Measurements from ENCODE around the gene ZNF816.
A peak's percentile ranks its signal among the peaks of the same experiment; 100 is the strongest.

ZNF816 gene

GRCh38 chr19:52963247-52963618 is 552 bp upstream of the ZNF816 start:
- Histone ChIP-seq H3K9ac (ENCODE audit: low read length in 5 of 5) (peak overlapping the region in 4 of 5 donors; percentile 56 to 78 (median 66)), H3K4me3 (ENCODE audit: low read depth in 1 of 5, low read length in 5 of 5) (peak overlapping the region; percentile 84 to 92 (median 90)), H3K27ac (ENCODE audit: low read depth, low read length) (peak overlapping the region; percentile 73)

GRCh38 chr19:52961981-52962380 is 700 bp downstream of the ZNF816 start:
- Histone ChIP-seq H3K9me3 (ENCODE audit: control insufficient read depth in 5 of 5, low read length in 5 of 5) (peaks cover 0 to 30% (median 6%) of the 10 kb centered on the region in 5 donors), H3K9ac (ENCODE audit: low read length in 5 of 5) (peak overlapping the region; percentile 48 to 80 (median 73)), H3K27me3 (ENCODE audit: control insufficient read depth in 5 of 5, insufficient read depth in 4 of 5, low read length in 5 of 5) (no peaks in the 10 kb centered on the region), H3K27ac (ENCODE audit: low read depth, low read length) (peak overlapping the region; percentile 73), H3K4me3 (ENCODE audit: low read depth in 1 of 5, low read length in 5 of 5) (peak overlapping the region; percentile 84 to 93 (median 90)), H3K36me3 (ENCODE audit: control insufficient read depth in 5 of 5, insufficient read depth in 5 of 5, low read length in 5 of 5) (peaks cover 0 to 8% (median 7%) of the 10 kb centered on the region in 5 donors), H3K4me1 (ENCODE audit: control insufficient read depth in 5 of 5, insufficient read depth in 5 of 5, low read length in 5 of 5) (peaks cover 1 to 21% (median 19%) of the 10 kb centered on the region in 5 donors)

More at GRCh38 chr19:52963247-52963618, 552 bp upstream of the ZNF816 start:
- H3K4me1 ChIP-seq (ENCODE audit: control insufficient read depth in 5 of 5, insufficient read depth in 5 of 5, low read length in 5 of 5): peaks cover 1 to 21% (median 19%) of the 10 kb centered on the region in 5 donors
- peaks cover 0 to 5% (median 4%) of the 10 kb centered on the region in 5 donors for H3K36me3 ChIP-seq (ENCODE audit: control insufficient read depth in 5 of 5, insufficient read depth in 5 of 5, low read length in 5 of 5)
- peaks cover 0 to 17% (median 7%) of the 10 kb centered on the region in 5 donors for H3K9me3 ChIP-seq (ENCODE audit: control insufficient read depth in 5 of 5, low read length in 5 of 5)
- no peaks in the 10 kb centered on the region for H3K27me3 ChIP-seq (ENCODE audit: control insufficient read depth in 5 of 5, insufficient read depth in 4 of 5, low read length in 5 of 5)

DNA sequence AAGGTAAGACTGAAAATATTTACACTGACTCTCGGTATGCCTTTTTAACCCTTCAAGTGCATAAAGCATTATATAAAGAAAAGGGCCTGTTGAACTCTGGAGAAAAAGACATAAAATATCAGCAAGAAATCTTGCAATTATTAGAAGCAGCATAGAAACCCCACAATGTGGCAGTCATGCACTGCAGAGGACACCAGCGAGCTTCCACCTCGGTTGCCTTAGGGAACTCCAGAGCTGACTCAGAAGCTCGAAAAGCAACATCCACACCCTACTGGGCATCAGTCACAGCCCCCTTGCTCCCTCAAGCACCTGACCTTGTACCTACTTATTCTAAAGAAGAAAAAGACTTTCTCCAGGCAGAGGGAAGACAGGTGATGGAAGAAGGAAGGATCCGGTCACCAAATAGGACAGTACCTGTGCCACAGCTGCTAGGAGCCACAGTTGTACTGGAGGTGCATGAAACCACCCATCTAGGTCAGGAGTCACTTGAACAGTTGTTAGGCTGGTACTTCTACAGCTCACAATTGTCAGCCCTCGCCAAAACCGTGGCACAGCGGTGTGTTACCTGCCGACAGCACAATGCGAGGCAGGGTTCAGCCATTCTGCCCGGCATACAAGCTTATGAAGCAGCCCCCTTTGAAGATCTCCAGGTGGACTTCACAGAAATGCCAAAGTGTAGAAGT is 2.9 kb downstream of the ZNF816 start:
- H3K27ac ChIP-seq (ENCODE audit: low read depth, low read length): no peak overlapping the region
- H3K4me1 ChIP-seq (ENCODE audit: control insufficient read depth in 5 of 5, insufficient read depth in 5 of 5, low read length in 5 of 5): peaks cover 1 to 21% (median 19%) of the 10 kb centered on the region in 5 donors
- H3K4me3 ChIP-seq (ENCODE audit: low read depth in 1 of 5, low read length in 5 of 5): no peak overlapping the region
- H3K27me3 ChIP-seq (ENCODE audit: control insufficient read depth in 5 of 5, insufficient read depth in 4 of 5, low read length in 5 of 5): no peaks in the 10 kb centered on the region
- no peak overlapping the region for H3K9ac ChIP-seq (ENCODE audit: low read length in 5 of 5)
- H3K36me3 ChIP-seq (ENCODE audit: control insufficient read depth in 5 of 5, insufficient read depth in 5 of 5, low read length in 5 of 5): peaks cover 7 to 29% (median 27%) of the 10 kb centered on the region in 5 donors
- peaks cover 0 to 47% (median 12%) of the 10 kb centered on the region in 5 donors for H3K9me3 ChIP-seq (ENCODE audit: control insufficient read depth in 5 of 5, low read length in 5 of 5)

- H3K9me3 ChIP-seq (ENCODE audit: control insufficient read depth in 5 of 5, low read length in 5 of 5): peaks cover 0 to 50% (median 15%) of the 10 kb centered on the region in 5 donors
- peaks cover 8 to 42% (median 38%) of the 10 kb centered on the region in 5 donors for H3K36me3 ChIP-seq (ENCODE audit: control insufficient read depth in 5 of 5, insufficient read depth in 5 of 5, low read length in 5 of 5)
- H3K27me3 ChIP-seq (ENCODE audit: control insufficient read depth in 5 of 5, insufficient read depth in 4 of 5, low read length in 5 of 5): no peaks in the 10 kb centered on the region
- H3K9ac ChIP-seq (ENCODE audit: low read length in 5 of 5): no peak overlapping the region
- H3K4me3 ChIP-seq (ENCODE audit: low read depth in 1 of 5, low read length in 5 of 5): peak overlapping the region in 2 of 5 donors; percentile 23 to 29
- peaks cover 0 to 13% (median 12%) of the 10 kb centered on the region in 5 donors for H3K4me1 ChIP-seq (ENCODE audit: control insufficient read depth in 5 of 5, insufficient read depth in 5 of 5, low read length in 5 of 5)
- no peak overlapping the region for H3K27ac ChIP-seq (ENCODE audit: low read depth, low read length)
Measured at GRCh38 chr19:52957591-52957990, 5.1 kb downstream of the ZNF816 start.

- H3K9ac ChIP-seq (ENCODE audit: low read length in 5 of 5): no peak overlapping the region
- H3K9me3 ChIP-seq (ENCODE audit: control insufficient read depth in 5 of 5, low read length in 5 of 5): peaks cover 0 to 56% (median 20%) of the 10 kb centered on the region in 5 donors
- H3K36me3 ChIP-seq (ENCODE audit: control insufficient read depth in 5 of 5, insufficient read depth in 5 of 5, low read length in 5 of 5): peaks cover 14 to 49% (median 44%) of the 10 kb centered on the region in 5 donors
- no peaks in the 10 kb centered on the region for H3K27me3 ChIP-seq (ENCODE audit: control insufficient read depth in 5 of 5, insufficient read depth in 4 of 5, low read length in 5 of 5)
- peak overlapping the region in 2 of 5 donors; percentile 23 to 29 for H3K4me3 ChIP-seq (ENCODE audit: low read depth in 1 of 5, low read length in 5 of 5)
- H3K27ac ChIP-seq (ENCODE audit: low read depth, low read length): no peak overlapping the region
- peaks cover 0 to 7% (median 6%) of the 10 kb centered on the region in 5 donors for H3K4me1 ChIP-seq (ENCODE audit: control insufficient read depth in 5 of 5, insufficient read depth in 5 of 5, low read length in 5 of 5)
Measured at GRCh38 chr19:52956917-52957316, 5.8 kb downstream of the ZNF816 start.

GRCh38 chr19:52949422-52949821 is 13.3 kb downstream of the ZNF816 start:
- no peaks in the 10 kb centered on the region for H3K27me3 ChIP-seq (ENCODE audit: control insufficient read depth in 5 of 5, insufficient read depth in 4 of 5, low read length in 5 of 5)
- H3K4me3 ChIP-seq (ENCODE audit: low read depth in 1 of 5, low read length in 5 of 5): peak overlapping the region in 2 of 5 donors; percentile 36 to 40
- peaks cover 28 to 38% (median 34%) of the 10 kb centered on the region in 5 donors for H3K36me3 ChIP-seq (ENCODE audit: control insufficient read depth in 5 of 5, insufficient read depth in 5 of 5, low read length in 5 of 5)
- H3K27ac ChIP-seq (ENCODE audit: low read depth, low read length): no peak overlapping the region
- peaks cover 0 to 3% (median 0%) of the 10 kb centered on the region in 5 donors for H3K4me1 ChIP-seq (ENCODE audit: control insufficient read depth in 5 of 5, insufficient read depth in 5 of 5, low read length in 5 of 5)
- no peak overlapping the region for H3K9ac ChIP-seq (ENCODE audit: low read length in 5 of 5)
- peaks cover 14 to 61% (median 51%) of the 10 kb centered on the region in 5 donors for H3K9me3 ChIP-seq (ENCODE audit: control insufficient read depth in 5 of 5, low read length in 5 of 5)

DNA sequence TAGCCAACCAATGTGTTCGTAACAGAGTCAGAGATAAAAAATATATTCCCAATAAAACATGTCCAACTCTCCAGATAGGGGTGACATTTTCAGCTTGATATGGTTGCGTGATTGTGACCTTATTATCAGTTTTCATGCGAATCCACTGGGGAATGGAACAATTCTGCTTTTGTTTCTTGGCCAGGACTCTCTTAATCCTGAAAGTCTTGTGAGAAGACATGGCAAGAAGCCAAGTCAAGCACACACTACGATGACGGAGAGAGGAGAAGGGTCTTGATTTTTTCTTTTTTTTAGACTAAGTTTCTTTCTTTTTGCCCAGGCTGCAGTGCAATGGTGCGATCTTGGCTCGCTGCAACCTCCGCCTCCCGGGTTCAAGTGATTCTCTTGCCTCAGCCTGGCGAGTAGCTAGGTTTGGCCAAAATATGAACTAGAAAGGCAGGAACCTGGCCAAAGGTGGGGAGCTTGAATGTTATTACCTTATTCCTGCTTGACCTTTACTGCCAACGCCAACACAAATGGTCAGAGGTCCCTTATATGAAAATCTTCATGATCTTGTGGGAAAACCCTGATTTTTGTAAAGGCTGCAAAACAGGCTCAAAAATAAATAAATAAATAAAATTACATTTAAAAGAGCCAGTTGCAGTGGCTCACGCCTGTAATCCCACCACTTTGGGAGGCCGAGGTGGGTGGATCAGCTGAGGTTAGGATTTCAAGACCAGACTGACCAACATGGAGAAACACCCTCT is 14.5 kb downstream of the ZNF816 start:
- H3K9me3 ChIP-seq (ENCODE audit: control insufficient read depth in 5 of 5, low read length in 5 of 5): peaks cover 14 to 60% (median 51%) of the 10 kb centered on the region in 5 donors
- peaks cover 0 to 5% (median 1%) of the 10 kb centered on the region in 5 donors for H3K4me1 ChIP-seq (ENCODE audit: control insufficient read depth in 5 of 5, insufficient read depth in 5 of 5, low read length in 5 of 5)
- peak overlapping the region in 1 of 5 donors; percentile 51 for H3K4me3 ChIP-seq (ENCODE audit: low read depth in 1 of 5, low read length in 5 of 5)
- H3K27me3 ChIP-seq (ENCODE audit: control insufficient read depth in 5 of 5, insufficient read depth in 4 of 5, low read length in 5 of 5): no peaks in the 10 kb centered on the region
- no peak overlapping the region for H3K9ac ChIP-seq (ENCODE audit: low read length in 5 of 5)
- H3K27ac ChIP-seq (ENCODE audit: low read depth, low read length): no peak overlapping the region
- peaks cover 28 to 34% (median 30%) of the 10 kb centered on the region in 5 donors for H3K36me3 ChIP-seq (ENCODE audit: control insufficient read depth in 5 of 5, insufficient read depth in 5 of 5, low read length in 5 of 5)

GRCh38 chr19:52946322-52947310 is 16.1 kb downstream of the ZNF816 start:
- H3K4me3 ChIP-seq (ENCODE audit: low read depth in 1 of 5, low read length in 5 of 5): peak overlapping the region in 2 of 5 donors; percentile 16 to 53
- H3K4me1 ChIP-seq (ENCODE audit: control insufficient read depth in 5 of 5, insufficient read depth in 5 of 5, low read length in 5 of 5): peaks cover 0 to 15% (median 13%) of the 10 kb centered on the region in 5 donors
- peaks cover 14 to 51% (median 43%) of the 10 kb centered on the region in 5 donors for H3K9me3 ChIP-seq (ENCODE audit: control insufficient read depth in 5 of 5, low read length in 5 of 5)

DNA sequence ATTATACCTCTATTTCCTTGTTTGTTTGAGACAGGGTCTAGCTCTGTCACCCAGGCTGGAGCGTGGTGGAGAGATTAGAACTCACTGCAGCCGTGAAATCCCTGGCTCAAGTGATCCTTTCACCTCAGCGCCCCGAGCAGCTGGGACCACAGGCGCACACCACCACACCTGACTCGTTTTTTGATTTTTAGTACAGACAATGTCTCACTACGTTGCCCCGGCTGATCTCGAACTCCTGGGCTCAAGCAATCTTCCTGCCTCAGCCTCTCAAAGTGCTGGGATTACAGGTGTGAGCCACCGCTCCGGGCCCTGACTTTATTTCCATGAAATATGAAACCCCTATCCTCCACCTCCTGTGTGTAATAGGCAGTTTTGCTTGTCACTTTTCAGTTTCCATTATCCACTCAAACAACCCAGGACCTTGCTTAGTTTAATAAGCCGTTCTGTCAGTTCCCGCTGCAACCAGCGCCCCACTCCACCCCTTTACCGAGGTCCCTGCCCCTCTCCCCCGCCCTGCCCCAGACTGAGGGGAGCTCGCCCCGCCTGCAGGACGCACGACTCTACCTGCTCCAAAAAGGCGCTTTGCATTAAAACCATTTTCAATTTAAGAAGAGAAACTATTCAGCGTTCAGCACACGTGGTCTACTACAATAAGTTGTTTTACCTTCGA is 16.9 kb downstream of the ZNF816 start:
- Histone ChIP-seq H3K27ac (ENCODE audit: low read depth, low read length) (no peak overlapping the region), H3K36me3 (ENCODE audit: control insufficient read depth in 5 of 5, insufficient read depth in 5 of 5, low read length in 5 of 5) (peaks cover 7 to 14% (median 9%) of the 10 kb centered on the region in 5 donors), H3K27me3 (ENCODE audit: control insufficient read depth in 5 of 5, insufficient read depth in 4 of 5, low read length in 5 of 5) (no peaks in the 10 kb centered on the region), H3K4me1 (ENCODE audit: control insufficient read depth in 5 of 5, insufficient read depth in 5 of 5, low read length in 5 of 5) (peaks cover 0 to 19% (median 16%) of the 10 kb centered on the region in 5 donors), H3K9me3 (ENCODE audit: control insufficient read depth in 5 of 5, low read length in 5 of 5) (peaks cover 11 to 44% (median 36%) of the 10 kb centered on the region in 5 donors), H3K9ac (ENCODE audit: low read length in 5 of 5) (no peak overlapping the region), H3K4me3 (ENCODE audit: low read depth in 1 of 5, low read length in 5 of 5) (peak overlapping the region in 1 of 5 donors; percentile 53)

More at GRCh38 chr19:52946322-52947310, 16.1 kb downstream of the ZNF816 start:
- Histone ChIP-seq H3K27me3 (ENCODE audit: control insufficient read depth in 5 of 5, insufficient read depth in 4 of 5, low read length in 5 of 5) (no peaks in the 10 kb centered on the region), H3K36me3 (ENCODE audit: control insufficient read depth in 5 of 5, insufficient read depth in 5 of 5, low read length in 5 of 5) (peaks cover 15 to 21% (median 17%) of the 10 kb centered on the region in 5 donors), H3K27ac (ENCODE audit: low read depth, low read length) (no peak overlapping the region), H3K9ac (ENCODE audit: low read length in 5 of 5) (no peak overlapping the region)

All from subcutaneous abdominal adipose tissue (tissue), 5 donors.